GM06990 (cell line): Measurements from ENCODE around the gene NSD1.

ENCODE experiments used
- DNase-seq: peaks from one replicate; pipeline ENCODE4 v3.0.0-alpha.2; 2011; ENCODE audit not compliant: insufficient read length; ENCODE audit errors: extremely low read depth
- H3K27me3 ChIP-seq: replicated peaks from 2 replicates; pipeline ENCODE4 v1.6.0; 2011; ENCODE audit warnings: low read length; ENCODE audit not compliant: control insufficient read depth, insufficient read depth
- H3K36me3 ChIP-seq: 2 replicates; pipeline ENCODE4 v1.5.1; 2011; ENCODE audit warnings: low read length; ENCODE audit not compliant: control insufficient read depth, insufficient read depth
- H3K4me3 ChIP-seq: replicated peaks from 2 replicates; pipeline ENCODE4 v1.5.1; 2011; ENCODE audit warnings: low read depth, mild to moderate bottlenecking, control low read depth, low read length
- TF ChIP-seq, protein P1 (sequence below): IDR thresholded peaks from 2 replicates; pipeline ENCODE4 v1.5.1; 2011; ENCODE audit warnings: low read length, control low read depth, mild to moderate bottlenecking, inconsistent platforms; ENCODE audit not compliant: insufficient read depth, poor library complexity, severe bottlenecking

The NSD1 gene

GRCh38 chr5:177295924-177296323 lies 162.4 kb downstream of the NSD1 start:
- DNase-seq: no peak
- H3K27me3 ChIP-seq: no peaks in the 10 kb centered on the region
- H3K4me3 ChIP-seq: no peak overlapping the region
- TF ChIP-seq, protein P1, sequence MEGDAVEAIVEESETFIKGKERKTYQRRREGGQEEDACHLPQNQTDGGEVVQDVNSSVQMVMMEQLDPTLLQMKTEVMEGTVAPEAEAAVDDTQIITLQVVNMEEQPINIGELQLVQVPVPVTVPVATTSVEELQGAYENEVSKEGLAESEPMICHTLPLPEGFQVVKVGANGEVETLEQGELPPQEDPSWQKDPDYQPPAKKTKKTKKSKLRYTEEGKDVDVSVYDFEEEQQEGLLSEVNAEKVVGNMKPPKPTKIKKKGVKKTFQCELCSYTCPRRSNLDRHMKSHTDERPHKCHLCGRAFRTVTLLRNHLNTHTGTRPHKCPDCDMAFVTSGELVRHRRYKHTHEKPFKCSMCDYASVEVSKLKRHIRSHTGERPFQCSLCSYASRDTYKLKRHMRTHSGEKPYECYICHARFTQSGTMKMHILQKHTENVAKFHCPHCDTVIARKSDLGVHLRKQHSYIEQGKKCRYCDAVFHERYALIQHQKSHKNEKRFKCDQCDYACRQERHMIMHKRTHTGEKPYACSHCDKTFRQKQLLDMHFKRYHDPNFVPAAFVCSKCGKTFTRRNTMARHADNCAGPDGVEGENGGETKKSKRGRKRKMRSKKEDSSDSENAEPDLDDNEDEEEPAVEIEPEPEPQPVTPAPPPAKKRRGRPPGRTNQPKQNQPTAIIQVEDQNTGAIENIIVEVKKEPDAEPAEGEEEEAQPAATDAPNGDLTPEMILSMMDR: no peak
- H3K36me3 ChIP-seq: peaks cover 38% of the 10 kb centered on the region

DNA sequence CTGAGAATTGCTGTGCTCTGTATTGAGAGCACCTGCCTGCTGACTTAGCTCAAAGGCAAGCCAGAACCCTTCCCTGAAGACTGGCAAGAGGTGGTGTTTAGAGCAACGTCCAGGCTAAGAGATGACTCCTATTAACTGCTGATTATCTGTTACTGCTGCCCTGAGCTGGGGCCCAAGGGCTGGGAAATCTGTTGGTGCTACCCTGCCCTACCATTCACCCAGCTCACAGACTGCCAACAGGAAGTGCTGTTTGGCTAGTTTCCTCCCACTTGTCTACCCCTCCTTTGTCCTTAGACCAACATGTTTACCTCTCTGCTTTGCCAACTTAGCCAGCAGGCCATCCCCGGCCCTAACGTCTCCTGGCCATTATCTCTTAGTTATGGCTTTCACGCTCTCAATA lies 163.0 kb downstream of the NSD1 start:
- Histone ChIP-seq H3K36me3 (peaks cover 39% of the 10 kb centered on the region), H3K27me3 (no peaks in the 10 kb centered on the region), H3K4me3 (no peak overlapping the region)
- no peak for DNase-seq
- TF ChIP-seq, protein P1: no peak

DNA sequence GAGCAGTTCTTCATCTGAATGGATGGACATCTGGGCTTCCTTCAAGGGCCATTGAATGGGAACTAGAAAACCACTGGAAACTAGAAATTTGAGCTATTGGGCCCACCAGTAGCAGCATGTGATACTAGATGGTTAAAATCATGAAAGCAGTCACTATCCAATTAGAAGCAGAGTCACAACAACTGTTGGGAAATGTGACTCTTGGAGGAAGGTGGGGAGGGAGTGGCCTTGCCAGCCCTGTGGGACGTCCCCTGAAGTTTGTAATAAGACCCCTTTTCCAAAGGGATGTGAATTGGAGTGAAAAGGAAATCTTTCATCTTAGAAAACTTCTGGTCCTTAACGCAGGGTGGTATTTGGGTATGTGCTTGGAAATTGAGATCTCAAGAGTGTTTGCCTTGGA lies 164.3 kb downstream of the NSD1 start:
- DNase-seq: no peak
- Histone ChIP-seq H3K27me3 (no peaks in the 10 kb centered on the region), H3K4me3 (no peak overlapping the region), H3K36me3 (peaks cover 32% of the 10 kb centered on the region)
- TF ChIP-seq, protein P1: no peak

DNA sequence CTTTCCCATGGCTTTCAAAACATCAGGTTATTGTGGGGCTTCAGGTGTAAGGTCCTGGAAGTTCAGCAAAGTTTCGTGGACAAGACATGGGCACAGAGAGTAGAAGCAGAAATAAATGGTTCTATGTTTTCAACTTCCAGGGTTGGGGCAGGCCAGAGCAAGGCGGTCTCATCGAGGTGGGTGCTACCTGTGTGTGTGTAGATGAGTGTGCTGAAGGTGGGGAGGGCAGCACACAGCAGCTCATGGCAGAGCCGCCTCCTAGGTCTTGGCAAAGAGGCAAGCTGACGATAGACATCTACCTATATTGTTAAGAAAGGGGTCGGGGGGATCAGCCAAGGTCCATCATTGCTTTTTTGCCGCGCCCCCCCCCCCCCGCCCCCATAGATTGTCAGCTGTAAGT lies 166.1 kb downstream of the NSD1 start:
- peaks cover 19% of the 10 kb centered on the region for H3K36me3 ChIP-seq
- H3K4me3 ChIP-seq: no peak overlapping the region
- DNase-seq: no peak
- no peaks in the 10 kb centered on the region for H3K27me3 ChIP-seq
- TF ChIP-seq, protein P1: no peak

DNA sequence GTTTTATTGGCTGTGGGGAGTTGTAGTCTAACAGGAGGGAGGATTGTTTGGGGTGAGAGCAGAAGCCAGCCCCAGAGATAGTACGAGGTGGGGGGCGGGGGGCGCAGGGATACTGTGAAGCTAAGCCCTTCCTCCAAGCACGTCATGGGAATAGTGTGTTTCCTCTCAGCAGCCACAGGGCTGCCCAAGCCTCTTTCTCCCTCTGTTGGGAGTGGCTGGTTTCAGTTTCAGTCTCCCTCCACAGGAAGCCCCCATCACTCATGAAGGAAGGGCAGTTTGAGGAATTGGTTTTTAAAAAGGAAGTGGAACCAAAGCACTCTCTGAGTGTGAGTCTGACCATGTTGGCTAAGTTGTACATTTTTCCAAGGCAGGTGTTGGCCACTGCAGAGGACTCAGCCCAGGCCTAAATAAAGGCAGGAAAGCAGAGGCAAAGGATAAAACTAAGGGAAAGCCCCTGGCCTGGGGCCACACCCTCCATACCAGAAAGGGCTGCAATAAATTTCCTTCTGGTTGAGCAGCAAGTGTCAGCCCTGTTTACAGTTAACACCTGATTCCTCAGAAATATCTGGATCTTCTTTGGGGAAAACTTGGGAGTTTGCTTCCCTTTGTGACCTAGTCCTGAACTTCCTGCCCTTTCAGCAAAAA lies 166.8 kb downstream of the NSD1 start:
- Histone ChIP-seq H3K4me3 (no peak overlapping the region), H3K27me3 (no peaks in the 10 kb centered on the region), H3K36me3 (peaks cover 15% of the 10 kb centered on the region)
- peak; percentile 63 for DNase-seq
- TF ChIP-seq, protein P1: no peak

GRCh38 chr5:177300951-177301350 lies 167.4 kb downstream of the NSD1 start:
- Histone ChIP-seq H3K27me3 (no peaks in the 10 kb centered on the region), H3K4me3 (no peak overlapping the region), H3K36me3 (peaks cover 15% of the 10 kb centered on the region)
- TF ChIP-seq, protein P1: no peak
- no peak for DNase-seq
